ENCODE results near the gene SUN1. TPM values are rescaled to one million over a fixed set of nuclear protein-coding genes. Genes with fewer than 3 reads are reported as not detected.

Gene SUN1
- total RNA-seq, 5 donors from 2014 or later (not counting 1 experiment from before 2014, with no cell fraction given) = 90.8 to 299 (median 279) TPM

DNA sequence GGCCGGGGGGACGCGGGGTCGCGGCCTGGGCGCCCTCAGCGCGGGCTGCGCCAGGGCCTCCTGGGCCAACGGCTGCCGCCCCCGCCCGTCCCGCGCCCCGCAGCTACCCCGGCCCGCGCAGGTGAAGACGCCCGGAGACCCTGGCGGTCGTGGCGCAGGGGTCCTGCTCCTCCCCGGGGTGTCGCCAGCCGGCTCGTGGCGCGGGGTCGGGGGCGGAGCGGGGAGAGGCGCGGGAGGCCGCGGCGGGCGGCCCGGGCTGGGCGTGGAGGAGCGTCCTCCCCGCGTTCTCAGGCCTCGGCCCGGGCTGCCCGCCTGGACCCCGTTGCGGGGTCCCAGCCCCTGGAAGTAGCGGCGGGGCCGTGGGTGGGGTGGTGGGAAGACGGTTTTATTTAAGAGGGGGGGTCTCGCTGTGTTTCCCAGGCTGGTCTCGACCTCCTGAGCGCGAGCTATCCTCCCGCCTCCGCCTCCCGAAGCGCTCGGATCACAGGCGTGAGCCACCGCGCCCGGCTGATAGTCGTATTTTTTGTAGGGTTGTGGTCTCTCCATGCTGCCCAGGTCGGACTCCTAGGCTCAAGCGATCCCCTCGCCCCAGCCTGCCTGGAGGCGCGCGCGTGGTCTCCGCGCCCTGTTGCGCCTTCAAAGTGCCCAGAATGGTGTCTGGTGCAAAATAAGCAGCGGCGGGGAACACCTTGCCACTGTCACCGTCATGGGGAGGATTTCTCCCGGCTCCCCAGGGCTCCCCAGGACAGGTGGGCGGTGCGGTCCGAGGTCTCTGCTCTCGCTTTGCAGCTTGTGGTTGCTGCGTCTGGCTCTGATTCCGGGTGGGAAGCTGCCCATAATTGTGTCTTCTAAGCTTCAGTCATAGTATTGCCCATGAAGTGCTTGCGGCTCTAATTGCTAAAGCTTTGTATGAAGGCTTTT, 15.3 kb upstream of the SUN1 start:
- ChIA-PET CTCF (interaction anchor here in 1 of 2 donors (0.5 to 1.6 kb wide), 6 partner anchors 11 to 350 kb away, joined by 3 to 9 read pairs (median 4); partner anchors contain the start of gene SUN1), POLR2A (interaction anchor here in 1 of 2 donors (1.0 kb wide), 1 partner anchor 12 kb away, joined by 3 read pairs; no protein-coding TSS in a partner anchor)
- Histone ChIP-seq H3K9me3 (no peaks in the 10 kb centered on the region), H3K4me3 (ENCODE audit: control insufficient read depth in 1 of 2, extremely low read depth in 1 of 2, low read length in 1 of 2) (peak overlapping the region; percentile 66 to 82), H3K27me3 (replicated peaks in 1 of 2; ENCODE audit: control insufficient read depth in 2 of 2, extremely low read depth in 1 of 2, insufficient read depth in 2 of 2, low read length in 1 of 2) (peaks cover 0 to 12% of the 10 kb centered on the region in 2 experiments), H3K27ac (ENCODE audit: low read length) (peak overlapping the region; percentile 19), H3K36me3 (ENCODE audit: control insufficient read depth in 2 of 2, extremely low read depth in 1 of 2, insufficient read depth in 1 of 2, low read length in 1 of 2) (no peaks in the 10 kb centered on the region), H3K4me1 (ENCODE audit: control insufficient read depth in 1 of 2, extremely low read depth in 1 of 2, insufficient read depth in 2 of 2, low read length in 2 of 2) (peaks cover 26 to 41% of the 10 kb centered on the region in 2 experiments)
- H3K9me3 Mint-ChIP-seq = no peaks in the 10 kb centered on the region
- peak overlapping the region; percentile 84 to 91 for H3K27ac Mint-ChIP-seq
- DNase-seq = peak in 12 of 35 experiments; percentile 7 to 52 (median 14)
- H3K36me3 Mint-ChIP-seq = peaks cover 19% of the 10 kb centered on the region
- under 1% methylated on average over 86 of the region's 88 CpGs for WGBS (ENCODE audit: insufficient coverage)
- H3K4me1 Mint-ChIP-seq = peaks cover 65 to 67% (median 67%) of the 10 kb centered on the region in 3 donors
- peak overlapping the region; percentile 91 to 94 (median 92) for H3K4me3 Mint-ChIP-seq
- H3K27me3 Mint-ChIP-seq = no peaks in the 10 kb centered on the region
- ATAC-seq (replicated peaks in 1 of 4) = peak in 3 of 4 experiments; percentile 9 to 19 (median 10)

DNA sequence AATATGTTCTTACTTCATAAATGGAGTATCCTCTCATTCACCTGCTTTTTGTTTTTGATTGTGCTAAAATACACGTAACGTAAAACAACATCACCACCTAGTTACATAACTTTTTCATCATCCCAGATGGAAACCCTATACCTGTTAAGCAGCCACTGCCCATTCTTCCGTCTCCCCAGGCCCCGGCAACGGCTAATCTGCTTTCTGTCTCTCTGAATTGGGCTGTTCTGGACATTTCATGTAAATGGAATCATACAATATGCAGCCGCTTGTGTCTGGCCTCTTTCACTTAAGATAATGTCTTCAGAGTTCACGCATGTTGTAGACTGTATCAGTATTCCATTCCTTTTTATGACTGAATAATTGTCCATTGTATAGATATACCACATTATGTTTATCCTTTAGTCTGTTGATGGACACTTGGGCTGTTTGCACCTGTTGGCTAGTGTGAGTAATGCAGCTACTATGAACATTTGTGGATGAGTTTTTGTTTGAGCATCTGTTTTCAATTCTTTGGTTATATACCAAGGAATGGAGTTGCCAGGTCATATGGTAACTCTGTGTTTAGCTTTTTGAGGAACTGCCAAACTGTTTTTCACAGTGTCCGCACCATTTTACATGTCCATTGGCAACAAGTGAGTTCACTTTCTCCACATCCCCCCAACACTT, 14.1 kb upstream of the SUN1 start:
- H3K4me1 Mint-ChIP-seq = peaks cover 64 to 66% (median 66%) of the 10 kb centered on the region in 3 donors
- Histone ChIP-seq H3K36me3 (ENCODE audit: control insufficient read depth in 2 of 2, extremely low read depth in 1 of 2, insufficient read depth in 1 of 2, low read length in 1 of 2) (peaks cover 2 to 7% of the 10 kb centered on the region in 2 donors), H3K4me1 (ENCODE audit: control insufficient read depth in 1 of 2, extremely low read depth in 1 of 2, insufficient read depth in 2 of 2, low read length in 2 of 2) (peaks cover 20 to 30% of the 10 kb centered on the region in 2 experiments), H3K27me3 (replicated peaks in 1 of 2; ENCODE audit: control insufficient read depth in 2 of 2, extremely low read depth in 1 of 2, insufficient read depth in 2 of 2, low read length in 1 of 2) (peaks cover 0 to 11% of the 10 kb centered on the region in 2 experiments), H3K4me3 (ENCODE audit: control insufficient read depth in 1 of 2, extremely low read depth in 1 of 2, low read length in 1 of 2) (no peak overlapping the region), H3K27ac (ENCODE audit: low read length) (no peak overlapping the region), H3K9me3 (no peaks in the 10 kb centered on the region)
- peak overlapping the region in 1 of 2 donors; percentile 56 for H3K27ac Mint-ChIP-seq
- peaks cover 25% of the 10 kb centered on the region for H3K36me3 Mint-ChIP-seq
- H3K4me3 Mint-ChIP-seq = peak overlapping the region; percentile 91 to 94 (median 92)
- 96% methylated on average over 5 of the region's 8 CpGs for WGBS (ENCODE audit: insufficient coverage)
- H3K9me3 Mint-ChIP-seq = no peaks in the 10 kb centered on the region
- peak in 1 of 35 experiments; percentile 42 for DNase-seq
- no peaks in the 10 kb centered on the region for H3K27me3 Mint-ChIP-seq
- CTCF ChIA-PET = interaction anchor here in 1 of 2 donors (0.5 to 1.6 kb wide), 5 partner anchors 10 to 349 kb away, joined by 3 to 9 read pairs (median 4); partner anchors contain the start of gene SUN1
- POLR2A ChIA-PET = no interaction called here
- ATAC-seq (replicated peaks in 1 of 4) = no peak

DNA sequence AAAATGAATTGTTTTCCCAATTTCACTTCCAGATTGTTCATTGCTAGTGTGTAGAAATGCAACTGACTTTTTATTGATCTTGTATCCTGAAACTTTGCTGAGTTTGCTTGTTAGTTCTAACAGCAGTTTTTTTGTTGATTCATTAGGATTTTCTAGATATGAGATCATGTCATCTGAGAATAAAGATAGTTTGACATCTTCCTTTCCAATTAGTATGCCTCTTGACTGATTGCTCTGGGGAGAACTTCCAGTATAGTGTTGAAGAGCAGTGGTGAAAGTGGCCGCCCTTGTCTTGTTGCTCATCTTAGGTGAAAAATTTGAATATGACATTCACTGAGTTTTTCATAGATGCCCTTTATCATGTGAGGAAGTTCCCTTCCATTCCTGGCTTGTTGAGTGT, 11.9 kb upstream of the SUN1 start:
- POLR2A ChIA-PET = no interaction called here
- Histone ChIP-seq H3K36me3 (ENCODE audit: control insufficient read depth in 2 of 2, extremely low read depth in 1 of 2, insufficient read depth in 1 of 2, low read length in 1 of 2) (peaks cover 8 to 10% of the 10 kb centered on the region in 2 donors), H3K9me3 (no peaks in the 10 kb centered on the region), H3K4me1 (ENCODE audit: control insufficient read depth in 1 of 2, extremely low read depth in 1 of 2, insufficient read depth in 2 of 2, low read length in 2 of 2) (peaks cover 13 to 18% of the 10 kb centered on the region in 2 experiments), H3K4me3 (ENCODE audit: control insufficient read depth in 1 of 2, extremely low read depth in 1 of 2, low read length in 1 of 2) (no peak overlapping the region), H3K27me3 (replicated peaks in 1 of 2; ENCODE audit: control insufficient read depth in 2 of 2, extremely low read depth in 1 of 2, insufficient read depth in 2 of 2, low read length in 1 of 2) (peaks cover 0 to 5% of the 10 kb centered on the region in 2 experiments), H3K27ac (ENCODE audit: low read length) (no peak overlapping the region)
- ATAC-seq (replicated peaks in 1 of 4) (no peak), DNase-seq (no peak)
- H3K27ac Mint-ChIP-seq = no peak overlapping the region
- no peaks in the 10 kb centered on the region for H3K9me3 Mint-ChIP-seq
- H3K4me3 Mint-ChIP-seq = no peak overlapping the region
- peaks cover 60 to 69% (median 66%) of the 10 kb centered on the region in 3 donors for H3K4me1 Mint-ChIP-seq
- peaks cover 38% of the 10 kb centered on the region for H3K36me3 Mint-ChIP-seq
- CTCF ChIA-PET = interaction anchor here (0.7 kb wide), 2 partner anchors 13 to 28 kb away, joined by 4 to 7 read pairs; no protein-coding TSS in a partner anchor
- no peaks in the 10 kb centered on the region for H3K27me3 Mint-ChIP-seq
- no CpG with 5 or more reads among the region's 1 CpG for WGBS (ENCODE audit: insufficient coverage)

DNA sequence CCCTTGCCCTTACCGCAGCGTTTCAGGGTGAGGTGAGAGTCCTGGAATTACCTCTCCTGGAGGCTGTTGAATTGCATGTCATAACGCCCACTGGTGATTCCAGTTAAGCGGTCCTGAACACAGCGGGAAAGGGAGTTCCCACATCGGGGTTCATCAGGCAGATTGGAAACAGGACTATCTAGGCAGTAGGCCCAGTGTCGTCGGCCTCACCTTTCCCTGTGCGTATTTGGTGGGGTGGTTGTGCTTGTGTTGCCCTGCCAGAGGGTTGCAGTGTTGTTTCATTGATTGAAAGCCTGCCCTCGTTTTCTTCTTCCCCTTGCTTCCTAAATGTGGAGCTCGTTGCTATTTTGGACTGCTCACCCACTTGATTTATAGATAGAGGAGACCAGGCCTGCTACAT, 10.6 kb upstream of the SUN1 start:
- ChIA-PET POLR2A (no interaction called here), CTCF (no interaction called here)
- Histone ChIP-seq H3K4me3 (ENCODE audit: control insufficient read depth in 1 of 2, extremely low read depth in 1 of 2, low read length in 1 of 2) (no peak overlapping the region), H3K27ac (ENCODE audit: low read length) (no peak overlapping the region), H3K4me1 (ENCODE audit: control insufficient read depth in 1 of 2, extremely low read depth in 1 of 2, insufficient read depth in 2 of 2, low read length in 2 of 2) (peaks cover 9 to 11% of the 10 kb centered on the region in 2 experiments), H3K27me3 (replicated peaks in 1 of 2; ENCODE audit: control insufficient read depth in 2 of 2, extremely low read depth in 1 of 2, insufficient read depth in 2 of 2, low read length in 1 of 2) (peaks cover 0 to 3% of the 10 kb centered on the region in 2 experiments), H3K36me3 (ENCODE audit: control insufficient read depth in 2 of 2, extremely low read depth in 1 of 2, insufficient read depth in 1 of 2, low read length in 1 of 2) (peaks cover 10 to 15% of the 10 kb centered on the region in 2 donors), H3K9me3 (no peaks in the 10 kb centered on the region)
- DNase-seq (no peak), ATAC-seq (replicated peaks in 1 of 4) (no peak)
- peaks cover 67 to 77% (median 76%) of the 10 kb centered on the region in 3 donors for H3K4me1 Mint-ChIP-seq
- no peak overlapping the region for H3K27ac Mint-ChIP-seq
- H3K36me3 Mint-ChIP-seq = peaks cover 40% of the 10 kb centered on the region
- H3K27me3 Mint-ChIP-seq = no peaks in the 10 kb centered on the region
- no peak overlapping the region for H3K4me3 Mint-ChIP-seq
- 88% methylated on average over 7 of the region's 11 CpGs for WGBS (ENCODE audit: insufficient coverage)
- H3K9me3 Mint-ChIP-seq = no peaks in the 10 kb centered on the region

DNA sequence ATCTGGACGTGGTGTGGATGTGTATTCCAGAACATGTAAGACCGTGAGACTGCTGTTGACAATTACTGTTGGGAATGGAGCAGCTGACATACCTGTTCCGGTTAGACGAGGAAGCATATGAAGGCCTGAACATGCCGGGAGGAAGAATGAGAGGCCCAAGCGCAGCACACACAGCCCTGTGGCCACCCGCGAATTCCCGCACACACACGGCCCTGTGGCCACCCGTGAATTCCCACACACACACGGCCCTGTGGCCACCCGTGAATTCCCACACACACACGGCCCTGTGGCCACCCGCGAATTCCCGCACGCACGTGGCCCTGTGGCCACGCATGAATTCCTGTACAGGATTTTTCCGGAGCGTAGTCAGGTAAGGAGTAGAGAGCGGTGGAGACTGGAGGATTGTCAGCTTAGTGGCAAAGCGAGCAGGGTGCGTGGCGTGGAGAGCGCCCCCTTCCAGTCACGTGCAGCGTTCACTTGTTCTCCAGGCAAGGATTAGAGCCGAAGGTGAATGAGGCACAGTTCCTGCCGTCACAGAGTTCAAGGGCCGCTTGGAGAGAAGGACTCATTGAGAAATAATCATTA, 9.5 kb upstream of the SUN1 start:
- H3K9me3 Mint-ChIP-seq = no peaks in the 10 kb centered on the region
- POLR2A ChIA-PET = no interaction called here
- H3K9me3 ChIP-seq = no peaks in the 10 kb centered on the region
- H3K27ac Mint-ChIP-seq = peak overlapping the region in 1 of 2 donors; percentile 9
- H3K4me3 Mint-ChIP-seq = no peak overlapping the region
- CTCF ChIA-PET = no interaction called here
- ATAC-seq (replicated peaks in 1 of 4) (no peak), DNase-seq (no peak)
- no peak overlapping the region for H3K27ac ChIP-seq (ENCODE audit: low read length)
- peaks cover 10 to 15% of the 10 kb centered on the region in 2 donors for H3K36me3 ChIP-seq (ENCODE audit: control insufficient read depth in 2 of 2, extremely low read depth in 1 of 2, insufficient read depth in 1 of 2, low read length in 1 of 2)
- peaks cover 40% of the 10 kb centered on the region for H3K36me3 Mint-ChIP-seq
- no peak overlapping the region for H3K4me3 ChIP-seq (ENCODE audit: control insufficient read depth in 1 of 2, extremely low read depth in 1 of 2, low read length in 1 of 2)
- WGBS (ENCODE audit: insufficient coverage) = 93% methylated on average over 24 of the region's 32 CpGs
- peaks cover 3 to 5% of the 10 kb centered on the region in 2 experiments for H3K4me1 ChIP-seq (ENCODE audit: control insufficient read depth in 1 of 2, extremely low read depth in 1 of 2, insufficient read depth in 2 of 2, low read length in 2 of 2)
- no peaks in the 10 kb centered on the region for H3K27me3 Mint-ChIP-seq
- peaks cover 59 to 75% (median 74%) of the 10 kb centered on the region in 3 donors for H3K4me1 Mint-ChIP-seq
- H3K27me3 ChIP-seq (replicated peaks in 1 of 2; ENCODE audit: control insufficient read depth in 2 of 2, extremely low read depth in 1 of 2, insufficient read depth in 2 of 2, low read length in 1 of 2) = no peaks in the 10 kb centered on the region

DNA sequence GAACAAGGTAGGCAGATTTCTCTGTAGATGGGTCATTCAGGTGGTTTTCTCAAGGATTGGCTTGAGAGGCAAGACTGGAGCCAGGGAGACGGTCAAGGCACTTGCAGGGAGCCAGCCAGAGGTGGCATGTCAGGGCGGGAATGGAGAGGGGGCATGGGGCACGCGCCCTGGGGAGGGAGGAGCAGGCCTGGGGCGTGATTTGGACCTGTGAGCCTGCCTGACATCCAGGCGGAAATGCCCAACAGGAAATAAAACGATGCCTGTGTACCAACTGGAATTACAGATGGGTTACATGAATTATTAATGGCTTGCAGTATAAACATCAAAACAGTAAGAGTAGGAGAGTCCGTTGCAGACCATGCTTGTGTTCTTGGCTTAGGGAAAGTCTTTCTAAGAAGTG, 8.6 kb upstream of the SUN1 start:
- Mint-ChIP-seq H3K4me3 (no peak overlapping the region), H3K27me3 (no peaks in the 10 kb centered on the region), H3K27ac (peak overlapping the region in 1 of 2 donors; percentile 9), H3K36me3 (peaks cover 34% of the 10 kb centered on the region), H3K9me3 (no peaks in the 10 kb centered on the region), H3K4me1 (peaks cover 54 to 72% (median 70%) of the 10 kb centered on the region in 3 donors)
- WGBS (ENCODE audit: insufficient coverage) = 96% methylated on average over 7 of the region's 8 CpGs
- Histone ChIP-seq H3K9me3 (no peaks in the 10 kb centered on the region), H3K4me1 (ENCODE audit: control insufficient read depth in 1 of 2, extremely low read depth in 1 of 2, insufficient read depth in 2 of 2, low read length in 2 of 2) (peaks cover 0 to 1% of the 10 kb centered on the region in 2 experiments), H3K4me3 (ENCODE audit: control insufficient read depth in 1 of 2, extremely low read depth in 1 of 2, low read length in 1 of 2) (no peak overlapping the region), H3K36me3 (ENCODE audit: control insufficient read depth in 2 of 2, extremely low read depth in 1 of 2, insufficient read depth in 1 of 2, low read length in 1 of 2) (peaks cover 10 to 15% of the 10 kb centered on the region in 2 donors), H3K27me3 (replicated peaks in 1 of 2; ENCODE audit: control insufficient read depth in 2 of 2, extremely low read depth in 1 of 2, insufficient read depth in 2 of 2, low read length in 1 of 2) (no peaks in the 10 kb centered on the region), H3K27ac (ENCODE audit: low read length) (no peak overlapping the region)
- no peak for DNase-seq
- CTCF ChIA-PET = no interaction called here
- POLR2A ChIA-PET = no interaction called here
- no peak for ATAC-seq (replicated peaks in 1 of 4)

Data from T-cell (primary cell).